Activated CD4-positive, alpha-beta memory T cell treated with anti-CD3 and anti-CD28 coated beads for 36 hours (primary cell): Measurements from ENCODE around the gene NSMCE4A. TPM values are rescaled to one million over a fixed set of nuclear protein-coding genes. Genes with fewer than 3 reads are reported as not detected.
"Not testable (repeated sequence)": the region's sequence is repeated elsewhere in the genome, so short reads cannot be mapped to it uniquely, and the experiment has no call there.

Experiments used
- CTCF ChIA-PET: fragments of 350-600 bp; sonication (Branson Sonifier 250); formaldehyde crosslinking; loops from one replicate; lab custom pipeline; 2021; ENCODE audit warnings: antibody characterized with exemption, inconsistent platforms; lab: Charles Lee
- POLR2A ChIA-PET: fragments of 350-600 bp; sonication (Branson Sonifier 250); formaldehyde crosslinking; loops from one replicate; lab custom pipeline; 2021; ENCODE audit warnings: antibody characterized with exemption; lab: Charles Lee
- DNase-seq: peaks from one replicate; pipeline ENCODE4 v3.0.0-alpha.2; 2020
- H3K27ac Mint-ChIP-seq: one replicate; pipeline ENCODE4 v1.8.0; 2021; ENCODE audit warnings: mixed read lengths
- H3K27me3 Mint-ChIP-seq: one replicate; pipeline ENCODE4 v1.8.0; 2021; ENCODE audit warnings: mixed read lengths
- H3K36me3 Mint-ChIP-seq: one replicate; pipeline ENCODE4 v1.8.0; 2021; ENCODE audit warnings: mixed read lengths
- H3K4me1 Mint-ChIP-seq: one replicate; pipeline ENCODE4 v1.8.0; 2021; ENCODE audit warnings: low read depth, mixed read lengths
- H3K4me3 Mint-ChIP-seq: one replicate; pipeline ENCODE4 v1.8.0; 2021; ENCODE audit warnings: mild to moderate bottlenecking, mixed read lengths
- H3K9me3 Mint-ChIP-seq: one replicate; pipeline ENCODE4 v1.8.0; 2021; ENCODE audit warnings: mixed read lengths
- intact Hi-C: fragments of 100-400 bp; cut with micrococcal nuclease; formaldehyde crosslinking; loops from one replicate; pipeline ENCODE4 v1.15.1; 2023
- total RNA-seq, 2 experiments: library from RNA; stranded (reverse); gene quantifications; one replicate each; pipeline ENCODE4 v1.2.3, GENCODE V29; 2021

Gene NSMCE4A
- total RNA-seq, 2 experiments from 2014 or later = 50.8 to 53.9 TPM

GRCh38 chr10:121949049-121949448 is 26.0 kb downstream of the NSMCE4A start:
- Mint-ChIP-seq H3K27me3 (no peaks in the 10 kb centered on the region), H3K27ac (no peak overlapping the region), H3K4me1 (no peaks in the 10 kb centered on the region), H3K9me3 (no peaks in the 10 kb centered on the region), H3K4me3 (no peak overlapping the region), H3K36me3 (peaks cover 3% of the 10 kb centered on the region)
- intact Hi-C loops = no loop called here
- ChIA-PET POLR2A (no interaction called here), CTCF (interaction anchor here (1.0 kb wide), 1 partner anchor 48 kb away, joined by 3 read pairs; no protein-coding TSS in a partner anchor)
- DNase-seq = no peak

DNA sequence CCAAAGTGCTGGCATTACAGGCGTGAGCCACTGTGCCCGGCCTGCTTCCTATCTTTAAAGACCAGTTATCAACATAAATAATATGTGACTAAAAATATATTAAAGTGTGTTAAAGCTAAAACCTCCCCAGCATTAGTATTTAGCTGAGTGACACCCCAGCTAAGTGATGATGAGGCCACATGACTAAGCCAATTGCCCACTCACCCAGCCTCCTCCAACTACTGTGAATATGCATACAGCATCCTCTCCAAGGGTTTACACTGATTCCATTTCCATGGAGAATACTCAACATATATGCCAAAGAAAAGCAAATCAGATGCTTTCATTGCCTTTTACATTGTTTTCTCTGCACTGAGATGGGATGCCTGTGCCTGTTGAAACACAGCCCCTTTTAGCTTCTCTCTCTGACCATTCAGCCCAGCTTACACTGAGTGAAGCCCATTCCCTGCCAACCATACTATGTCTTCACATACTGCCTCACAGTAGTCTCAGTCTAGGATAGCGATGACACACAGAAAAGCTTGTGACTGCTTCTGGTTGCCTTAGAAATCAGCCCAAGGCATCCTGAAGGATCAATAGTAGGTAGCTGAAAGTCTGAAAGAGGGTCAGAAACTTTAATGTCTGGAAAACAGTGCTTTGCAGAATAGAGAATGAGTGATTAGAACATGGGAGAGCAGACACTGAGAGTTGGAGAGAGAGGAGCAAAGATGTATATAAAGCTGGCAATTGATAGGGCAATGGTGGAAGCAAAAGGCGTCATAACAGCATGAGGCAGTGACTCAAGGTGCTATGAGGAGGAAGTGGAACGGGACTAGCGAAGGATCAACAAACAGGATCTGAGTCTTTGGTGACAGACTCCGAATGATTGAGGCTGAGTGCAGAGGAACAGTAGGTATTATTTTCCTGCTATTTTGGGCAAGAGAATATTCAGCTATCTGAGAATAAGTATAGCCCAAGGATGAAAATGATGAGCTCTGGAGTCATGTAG is 27.4 kb downstream of the NSMCE4A start:
- POLR2A ChIA-PET = interaction anchor here (0.7 kb wide), 1 partner anchor 20 kb away, joined by 3 read pairs; the partner anchor contains the start of gene ATE1
- no peak for DNase-seq
- Mint-ChIP-seq H3K36me3 (no peaks in the 10 kb centered on the region), H3K4me3 (no peak overlapping the region), H3K4me1 (no peaks in the 10 kb centered on the region), H3K27me3 (no peaks in the 10 kb centered on the region), H3K27ac (no peak overlapping the region), H3K9me3 (no peaks in the 10 kb centered on the region)
- CTCF ChIA-PET = interaction anchor here (1.0 kb wide), 1 partner anchor 47 kb away, joined by 3 read pairs; no protein-coding TSS in a partner anchor
- intact Hi-C loops = no loop called here

GRCh38 chr10:121942749-121943416 is 32.1 kb downstream of the NSMCE4A start:
- no peak overlapping the region for H3K4me3 Mint-ChIP-seq
- ChIA-PET CTCF (no interaction called here), POLR2A (no interaction called here)
- no peak for DNase-seq
- no peaks in the 10 kb centered on the region for H3K9me3 Mint-ChIP-seq
- H3K27me3 Mint-ChIP-seq = peaks cover 13% of the 10 kb centered on the region
- H3K27ac Mint-ChIP-seq = no peak overlapping the region
- H3K4me1 Mint-ChIP-seq = no peaks in the 10 kb centered on the region
- no peaks in the 10 kb centered on the region for H3K36me3 Mint-ChIP-seq
- intact Hi-C loops = no loop called here

GRCh38 chr10:121941532-121941931 is 33.5 kb downstream of the NSMCE4A start:
- CTCF ChIA-PET = no interaction called here
- POLR2A ChIA-PET = no interaction called here
- Mint-ChIP-seq H3K4me3 (no peak overlapping the region), H3K36me3 (no peaks in the 10 kb centered on the region), H3K27ac (no peak overlapping the region), H3K4me1 (no peaks in the 10 kb centered on the region), H3K9me3 (no peaks in the 10 kb centered on the region), H3K27me3 (peaks cover 15% of the 10 kb centered on the region)
- no peak for DNase-seq
- intact Hi-C loops = no loop called here

GRCh38 chr10:121936295-121936694 is 38.7 kb downstream of the NSMCE4A start:
- Mint-ChIP-seq H3K9me3 (no peaks in the 10 kb centered on the region), H3K27me3 (peaks cover 13% of the 10 kb centered on the region), H3K27ac (no peak overlapping the region), H3K4me1 (no peaks in the 10 kb centered on the region), H3K4me3 (no peak overlapping the region), H3K36me3 (no peaks in the 10 kb centered on the region)
- POLR2A ChIA-PET = no interaction called here
- intact Hi-C loops = no loop called here
- DNase-seq = no peak
- CTCF ChIA-PET = no interaction called here

DNA sequence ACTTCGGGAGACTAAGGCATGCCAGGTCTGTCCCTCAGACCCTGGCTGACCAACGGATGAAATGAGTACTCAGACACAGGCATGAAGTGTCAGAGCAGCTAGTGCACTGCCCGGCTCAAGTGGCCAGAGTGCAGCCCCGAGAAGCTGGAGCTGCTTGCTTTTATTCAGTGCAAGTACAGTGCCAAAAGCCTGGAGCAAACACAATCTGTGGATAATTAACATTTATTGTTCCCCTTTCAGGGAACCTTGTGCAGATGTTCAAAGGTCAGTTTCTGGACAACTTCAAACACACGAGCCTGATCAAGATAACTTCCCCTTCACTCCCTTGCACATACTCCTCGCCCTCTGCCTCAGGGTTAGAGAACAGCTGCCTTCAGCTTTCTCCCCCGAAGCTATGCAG is 39.3 kb downstream of the NSMCE4A start:
- H3K36me3 Mint-ChIP-seq = no peaks in the 10 kb centered on the region
- DNase-seq = no peak
- H3K9me3 Mint-ChIP-seq = no peaks in the 10 kb centered on the region
- peaks cover 12% of the 10 kb centered on the region for H3K27me3 Mint-ChIP-seq
- intact Hi-C loops = no loop called here
- H3K27ac Mint-ChIP-seq = no peak overlapping the region
- no peak overlapping the region for H3K4me3 Mint-ChIP-seq
- ChIA-PET CTCF (no interaction called here), POLR2A (no interaction called here)
- H3K4me1 Mint-ChIP-seq = no peaks in the 10 kb centered on the region

GRCh38 chr10:121930268-121931085 is 44.5 kb downstream of the NSMCE4A start:
- H3K36me3 Mint-ChIP-seq, H3K4me3 Mint-ChIP-seq, intact Hi-C loops, H3K27me3 Mint-ChIP-seq, DNase-seq, POLR2A ChIA-PET, CTCF ChIA-PET, H3K9me3 Mint-ChIP-seq, H3K27ac Mint-ChIP-seq: not testable (repeated sequence)
- H3K4me1 Mint-ChIP-seq = peaks cover 24% of the 10 kb centered on the region

DNA sequence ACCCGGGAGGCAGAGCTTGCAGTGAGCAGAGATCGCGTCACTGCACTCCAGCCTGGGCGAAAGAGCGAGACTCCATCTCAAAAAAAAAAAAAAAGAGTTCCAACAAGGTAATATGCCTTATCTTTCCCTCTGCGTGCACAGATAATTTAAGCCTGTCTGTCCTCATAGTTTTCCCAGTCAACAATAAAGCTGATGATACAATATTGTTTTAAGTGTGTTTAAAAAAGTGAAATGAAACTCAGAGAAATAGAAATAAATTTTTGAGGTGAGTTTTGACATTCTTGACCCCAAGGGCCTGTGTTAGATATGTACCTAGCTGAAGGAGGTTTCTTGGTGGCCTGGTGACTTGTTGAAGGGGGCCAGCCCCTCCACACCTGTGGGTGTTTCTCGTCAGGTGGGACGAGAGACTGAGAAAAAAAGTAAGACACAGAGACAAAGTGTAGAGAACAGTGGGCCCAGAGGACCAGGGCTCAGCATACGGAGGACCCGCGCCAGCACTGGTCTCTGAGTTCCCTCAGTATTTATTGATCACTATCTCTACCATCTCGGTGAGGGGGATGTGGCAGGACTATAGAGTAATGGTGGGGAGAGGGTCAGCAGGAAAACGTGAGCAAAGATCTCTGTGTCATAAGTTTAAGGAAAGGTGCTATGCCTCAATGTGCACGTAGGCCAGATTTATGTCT is 45.3 kb downstream of the NSMCE4A start:
- DNase-seq, POLR2A ChIA-PET, H3K36me3 Mint-ChIP-seq, H3K9me3 Mint-ChIP-seq, H3K27ac Mint-ChIP-seq, H3K27me3 Mint-ChIP-seq, CTCF ChIA-PET: not testable (repeated sequence)
- H3K4me3 Mint-ChIP-seq = peak overlapping the region; percentile 45
- intact Hi-C loops = loop anchor here (2.0 kb wide), 1 partner anchor 1079 kb away; the partner anchor contains the start of genes ACADSB and IKZF5
- peaks cover 27% of the 10 kb centered on the region for H3K4me1 Mint-ChIP-seq

DNA sequence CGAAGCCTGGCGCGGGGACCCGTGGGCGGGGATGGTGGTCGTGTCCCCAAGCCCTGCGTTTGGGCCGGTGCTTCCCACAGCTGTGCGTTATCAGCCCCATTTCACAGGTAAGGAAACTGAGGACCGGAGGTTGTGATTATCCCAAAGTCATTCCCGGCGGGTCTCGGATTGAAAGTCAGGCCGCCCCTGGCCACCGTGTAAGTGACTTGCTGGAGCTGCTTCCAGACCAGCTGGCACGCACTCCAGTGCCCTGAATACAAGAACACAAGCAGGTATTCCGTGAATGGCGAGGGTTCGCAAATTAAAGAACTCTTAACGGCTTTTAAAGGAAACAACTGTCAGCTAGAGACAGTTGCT is 46.5 kb downstream of the NSMCE4A start:
- DNase-seq = no peak
- POLR2A ChIA-PET = interaction anchor here (0.7 to 1.7 kb wide), 4 partner anchors 10 to 162 kb away, joined by 3 to 9 read pairs (median 4); no protein-coding TSS in a partner anchor
- Mint-ChIP-seq H3K4me1 (peaks cover 27% of the 10 kb centered on the region), H3K27me3 (no peaks in the 10 kb centered on the region), H3K4me3 (peak overlapping the region; percentile 94), H3K36me3 (no peaks in the 10 kb centered on the region), H3K9me3 (no peaks in the 10 kb centered on the region), H3K27ac (peak overlapping the region; percentile 95)
- CTCF ChIA-PET = interaction anchor here (1.3 kb wide), 1 partner anchor 46 kb away, joined by 3 read pairs; no protein-coding TSS in a partner anchor
- intact Hi-C loops = loop anchor here (1.0 to 2.0 kb wide), 3 partner anchors 47 to 1080 kb away; partner anchors contain the start of genes ACADSB, IKZF5, NSMCE4A and PLEKHA1

GRCh38 chr10:121927841-121928527 is 47.0 kb downstream of the NSMCE4A start, which contains the start of gene ATE1:
TSS of gene ATE1 (minus strand) at chr10:121928031. CDS start at chr10:121927949, 82 bp downstream.
- ChIA-PET POLR2A (interaction anchor here (0.7 to 1.7 kb wide), 4 partner anchors 10 to 162 kb away, joined by 3 to 9 read pairs (median 4); no protein-coding TSS in a partner anchor), CTCF (interaction anchor here (1.3 kb wide), 1 partner anchor 46 kb away, joined by 3 read pairs; no protein-coding TSS in a partner anchor)
- H3K27me3 Mint-ChIP-seq = no peaks in the 10 kb centered on the region
- H3K9me3 Mint-ChIP-seq = no peaks in the 10 kb centered on the region
- H3K4me3 Mint-ChIP-seq = peak within 1 kb of the TSS; percentile 94
- DNase-seq = peak; percentile 87
- intact Hi-C loops = loop anchor here (1.0 to 2.0 kb wide), 5 partner anchors 47 to 1081 kb away; partner anchors contain the start of genes ACADSB, IKZF5, NSMCE4A and PLEKHA1
- no peaks in the 10 kb centered on the region for H3K36me3 Mint-ChIP-seq
- H3K4me1 Mint-ChIP-seq = peaks cover 27% of the 10 kb centered on the region
- H3K27ac Mint-ChIP-seq = peak within 1 kb of the TSS; percentile 95
